SK-N-SH (cell line): ENCODE measurements around the gene CR1L. TPM values are rescaled to one million over a fixed set of nuclear protein-coding genes. Genes with fewer than 3 reads are reported as not detected.
"Not testable (repeated sequence)": the region's sequence is repeated elsewhere in the genome, so short reads cannot be mapped to it uniquely, and the experiment has no call there.

Experiments
- CTCF ChIA-PET: fragments of 300-600, 350-600 bp; formaldehyde crosslinking; extraction: SDS; loops from one replicate; lab custom pipeline; 2021; lab: Yijun Ruan, JAX
- POLR2A ChIA-PET: fragments of 350-600 bp; sonication (Branson Sonifier 250); formaldehyde crosslinking; extraction: SDS; loops from one replicate; lab custom pipeline; 2020; ENCODE audit warnings: antibody characterized with exemption, inconsistent platforms; lab: Yijun Ruan, JAX
- DNase-seq: peaks from one replicate; pipeline ENCODE4 v3.0.0; 2012
- H2AFZ ChIP-seq: fragments of 200-600 bp; sonication (generic); 2 replicates; pipeline ENCODE4 v1.8.1; 2016; ENCODE audit warnings: antibody characterized with exemption, mild to moderate bottlenecking, low read depth
- H3F3A ChIP-seq: fragments of 200-600 bp; sonication (generic); replicated peaks from 2 replicates; pipeline ENCODE3; 2016; ENCODE audit warnings: antibody characterized with exemption, mild to moderate bottlenecking; ENCODE audit not compliant: insufficient read depth
- H3K27ac ChIP-seq, 2 experiments: fragments of 200-500 bp in 1 of 2; fragments of 200-600 bp in 1 of 2; sonication (Bioruptor generic) in 1 of 2; sonication (generic), shearing (Covaris generic) in 1 of 2; 2 replicates each; pipeline versions ENCODE4 v1.5.1 to v1.6.1; 2014 to 2016; ENCODE audit warnings: low read depth in 2 of 2, inconsistent platforms in 1 of 2, low read length in 1 of 2, mild to moderate bottlenecking in 1 of 2, mixed read lengths in 1 of 2
- H3K27me3 ChIP-seq: fragments of 200-600 bp; sonication (generic), shearing (Covaris generic); 2 replicates; pipeline ENCODE4 v1.6.1; 2016; ENCODE audit warnings: mixed run types; ENCODE audit not compliant: insufficient read depth
- H3K36me3 ChIP-seq, 2 experiments: fragments of 200-500 bp in 1 of 2; fragments of 200-600 bp in 1 of 2; sonication (Bioruptor generic) in 1 of 2; sonication (generic) in 1 of 2; replicated peaks in 1 of 2; 2 replicates each; pipeline versions ENCODE3 to v1.5.1; 2014 to 2016; ENCODE audit warnings: low read length in 1 of 2, mild to moderate bottlenecking in 1 of 2; ENCODE audit not compliant: insufficient read depth in 2 of 2, control insufficient read depth in 1 of 2
- H3K4me1 ChIP-seq, 2 experiments: fragments of 200-500 bp in 1 of 2; fragments of 200-600 bp in 1 of 2; sonication (Bioruptor generic) in 1 of 2; sonication (generic), shearing (Covaris generic) in 1 of 2; 2 replicates each; pipeline versions ENCODE4 v1.5.1 to v1.6.1; 2014 to 2016; ENCODE audit warnings: low read depth in 1 of 2, low read length in 1 of 2, mixed run types in 1 of 2; ENCODE audit not compliant: insufficient read depth in 2 of 2, control insufficient read depth in 1 of 2
- H3K4me2 ChIP-seq: fragments of 200-600 bp; sonication (generic), shearing (Covaris generic); 2 replicates; pipeline ENCODE4 v1.6.1; 2017; ENCODE audit warnings: mixed run types
- H3K4me3 ChIP-seq, 2 experiments: fragments of 200-500 bp in 1 of 2; fragments of 200-600 bp in 1 of 2; sonication (Bioruptor generic) in 1 of 2; sonication (generic), shearing (Covaris generic) in 1 of 2; 2 replicates each; pipeline versions ENCODE4 v1.5.1 to v1.8.1; 2014 to 2016; ENCODE audit warnings: low read depth in 2 of 2, inconsistent platforms in 1 of 2, low read length in 1 of 2, mild to moderate bottlenecking in 1 of 2, mixed read lengths in 1 of 2, moderate library complexity in 1 of 2
- H3K79me2 ChIP-seq: fragments of 200-600 bp; sonication (generic); 2 replicates; pipeline ENCODE4 v1.8.1; 2017; ENCODE audit warnings: mild to moderate bottlenecking; ENCODE audit not compliant: insufficient read depth
- H3K9ac ChIP-seq: fragments of 200-600 bp; sonication (generic); 2 replicates; pipeline ENCODE4 v1.6.1; 2017; ENCODE audit warnings: mixed run types
- H3K9me2 ChIP-seq: fragments of 200-600 bp; sonication (generic); 2 replicates; pipeline ENCODE4 v1.6.1; 2017; ENCODE audit warnings: mixed run types
- H3K9me3 ChIP-seq: fragments of 200-600 bp; sonication (generic); 2 replicates; pipeline ENCODE4 v1.6.1; 2017; ENCODE audit warnings: mixed run types, mild to moderate bottlenecking, moderate library complexity
- H4K20me1 ChIP-seq: fragments of 200-600 bp; sonication (generic); 2 replicates; pipeline ENCODE4 v1.6.1; 2017; ENCODE audit warnings: mild to moderate bottlenecking, mixed run types; ENCODE audit not compliant: insufficient read depth
- CHD2 ChIP-seq: fragments of 150-350 bp; IDR thresholded peaks from 2 replicates; pipeline ENCODE4 v1.6.1; 2018; ENCODE audit warnings: low read length; ENCODE audit not compliant: partially characterized antibody
- EZH2phosphoT487 ChIP-seq: fragments of 200-600 bp; sonication (generic); IDR thresholded peaks from 2 replicates; pipeline ENCODE4 v1.6.1; 2017; ENCODE audit warnings: low read depth, mixed run types, mild to moderate bottlenecking, antibody characterized with exemption, moderate library complexity, borderline replicate concordance
- FOSL2 ChIP-seq: IDR thresholded peaks from 2 replicates; pipeline ENCODE4 v1.4.0; 2012; ENCODE audit warnings: low read depth, mild to moderate bottlenecking, moderate library complexity, borderline replicate concordance
- FOXM1 ChIP-seq: IDR thresholded peaks from 2 replicates; pipeline ENCODE4 v1.4.0; 2012; ENCODE audit warnings: low read depth, mild to moderate bottlenecking
- GABPA ChIP-seq: IDR thresholded peaks from 2 replicates; pipeline ENCODE4 v1.4.0; 2012; ENCODE audit warnings: low read depth, mild to moderate bottlenecking
- JUND ChIP-seq: IDR thresholded peaks from 2 replicates; pipeline ENCODE4 v1.4.0; 2012
- MEF2A ChIP-seq: IDR thresholded peaks from 2 replicates; pipeline ENCODE4 v1.4.0; 2012; ENCODE audit warnings: low read depth, borderline replicate concordance
- NFIC ChIP-seq: IDR thresholded peaks from 2 replicates; pipeline ENCODE4 v1.4.0; 2012; ENCODE audit warnings: borderline replicate concordance
- POLR2AphosphoS5 ChIP-seq: IDR thresholded peaks from 2 replicates; pipeline ENCODE4 v1.6.1; 2012; ENCODE audit warnings: low read depth, low read length
- RAD21 ChIP-seq: IDR thresholded peaks from 2 replicates; pipeline ENCODE4 v1.6.1; 2012; ENCODE audit warnings: mild to moderate bottlenecking, low read length
- REST ChIP-seq: IDR thresholded peaks from 2 replicates; pipeline ENCODE4 v1.6.1; 2012; ENCODE audit warnings: mild to moderate bottlenecking, low read depth, low read length, moderate library complexity
- RXRA ChIP-seq: IDR thresholded peaks from 2 replicates; pipeline ENCODE4 v1.4.0; 2012; ENCODE audit warnings: low read depth, mild to moderate bottlenecking, borderline replicate concordance
- SIN3A ChIP-seq: IDR thresholded peaks from 2 replicates; pipeline ENCODE4 v1.6.1; 2012; ENCODE audit warnings: low read depth, mild to moderate bottlenecking, low read length, moderate library complexity, borderline replicate concordance
- SMC3 ChIP-seq: IDR thresholded peaks from 2 replicates; pipeline ENCODE4 v1.6.1; 2012; ENCODE audit warnings: low read depth, low read length, improper control_type of control experiment
- TEAD4 ChIP-seq: IDR thresholded peaks from 2 replicates; pipeline ENCODE4 v1.4.0; 2012; ENCODE audit warnings: mild to moderate bottlenecking, borderline replicate concordance; ENCODE audit not compliant: insufficient read depth
- USF2 ChIP-seq: fragments of 150-350 bp; IDR thresholded peaks from 2 replicates; pipeline ENCODE4 v1.6.1; 2017; ENCODE audit warnings: antibody characterized with exemption, low read length, low read depth, borderline replicate concordance
- WGBS: methylation state at CpG from one replicate; pipeline ENCODE4 v1.1.6; 2017; ENCODE audit warnings: low lambda C conversion rate; 5-methylcytosine and 5-hydroxymethylcytosine counted together
- polyA plus RNA-seq, 3 experiments: library from polyadenylated mRNA; depleted of rRNA; stranded (reverse); fragments of >200 nt; gene quantifications; 2 replicates each; pipeline ENCODE4 v1.2.3, GENCODE V29; 2012

The CR1L gene
- polyA plus RNA-seq, 1 of the 3 experiments (the other 2 are of a cell fraction): not detected

- H3K9me2 ChIP-seq, H3K79me2 ChIP-seq, H3K27me3 ChIP-seq, H3K4me2 ChIP-seq, H3K9me3 ChIP-seq, H3K27ac ChIP-seq, H3K9ac ChIP-seq, H4K20me1 ChIP-seq, H3K4me1 ChIP-seq, H3F3A ChIP-seq, H3K36me3 ChIP-seq, POLR2A ChIA-PET, DNase-seq, H3K4me3 ChIP-seq, H2AFZ ChIP-seq: not testable (repeated sequence)
- CTCF ChIA-PET: interaction anchor here (0.7 to 2.8 kb wide), 2 partner anchors 59 to 158 kb away, joined by 3 to 11 read pairs; no protein-coding TSS in a partner anchor
- WGBS: 67% methylated on average over 8 of the region's 8 CpGs
Measured at GRCh38 chr1:207737503-207738157, 92.7 kb downstream of the CR1L start.

- DNase-seq, H3K27ac ChIP-seq, H3K36me3 ChIP-seq, H3K27me3 ChIP-seq, H3K9me2 ChIP-seq, H3K9me3 ChIP-seq, H3K9ac ChIP-seq, H3K79me2 ChIP-seq, H3K4me3 ChIP-seq, H3F3A ChIP-seq, H3K4me2 ChIP-seq, H2AFZ ChIP-seq, H3K4me1 ChIP-seq, H4K20me1 ChIP-seq, POLR2A ChIA-PET: not testable (repeated sequence)
- WGBS: 40% methylated on average over 6 of the region's 6 CpGs
- CTCF ChIA-PET: interaction anchor here (0.7 to 2.8 kb wide), 3 partner anchors 39 to 159 kb away, joined by 3 to 11 read pairs (median 5); no protein-coding TSS in a partner anchor
Measured at GRCh38 chr1:207738158-207738659, 93.3 kb downstream of the CR1L start.

GRCh38 chr1:207740207-207740606, 95.3 kb downstream of the CR1L start:
- H3K79me2 ChIP-seq: no peaks in the 10 kb centered on the region
- H3K9me3 ChIP-seq: 0 out of 2 replicates have a peak, but pooled peaks cover 3% of the 10 kb centered on the region
- H3F3A ChIP-seq: no peaks in the 10 kb centered on the region
- no peak overlapping the region for H3K27ac ChIP-seq
- H3K9me2 ChIP-seq: no peaks in the 10 kb centered on the region
- 55% methylated on average over 2 of the region's 2 CpGs for WGBS
- POLR2A ChIA-PET: no interaction called here
- H4K20me1 ChIP-seq: no peaks in the 10 kb centered on the region
- H3K9ac ChIP-seq: no peak overlapping the region
- DNase-seq: no peak
- no peaks in the 10 kb centered on the region; a peak in 1 of 4 replicates for H3K4me1 ChIP-seq
- no peak overlapping the region for H3K4me3 ChIP-seq
- no peak overlapping the region for H2AFZ ChIP-seq
- no peak overlapping the region for H3K4me2 ChIP-seq
- H3K36me3 ChIP-seq: no peaks in the 10 kb centered on the region
- CTCF ChIA-PET: interaction anchor here (2.0 kb wide), 1 partner anchor 41 kb away, joined by 5 read pairs; no protein-coding TSS in a partner anchor
- no peaks in the 10 kb centered on the region for H3K27me3 ChIP-seq
- TF ChIP-seq CHD2: no peak
- TF ChIP-seq RAD21: no peak
- TF ChIP-seq FOSL2: no peak
- no peak for TF ChIP-seq GABPA
- TF ChIP-seq SIN3A: no peak
- TF ChIP-seq REST: no peak
- no peak for TF ChIP-seq NFIC
- no peak for TF ChIP-seq RXRA
- TF ChIP-seq POLR2AphosphoS5: no peak
- no peak for TF ChIP-seq SMC3
- no peak for TF ChIP-seq JUND
- no peak for TF ChIP-seq USF2
- no peak for TF ChIP-seq TEAD4
- TF ChIP-seq EZH2phosphoT487: no peak
- no peak for TF ChIP-seq MEF2A
- TF ChIP-seq FOXM1: no peak
